Upper lobe of left lung (tissue), 6 donors: Measurements from ENCODE around the gene SERPINE1. TPM values are rescaled to one million over a fixed set of nuclear protein-coding genes. Genes with fewer than 3 reads are reported as not detected.

Source experiments
- ATAC-seq, 2 donors: fragments of 200-7000 bp; cut with Tn5 transposase; one replicate each; pipeline ENCODE4 v1.9.1; 2022; ENCODE audit warnings: mild to moderate bottlenecking in 2 of 2, moderate library complexity in 2 of 2; ENCODE audit not compliant: low FRiP score in 2 of 2
- DNase-seq, 2 donors: peaks; one replicate each; pipeline ENCODE4 v3.0.0-alpha.2; 2019 to 2020
- H3K27ac ChIP-seq, 4 donors: fragments of 200-600 bp; sonication (generic); one replicate each; pipeline ENCODE4 v1.5.1; 2016 to 2019
- H3K27me3 ChIP-seq, 4 donors: fragments of 200-600 bp; sonication (generic); one replicate each; pipeline ENCODE4 v1.5.1; 2017 to 2019
- H3K36me3 ChIP-seq, 4 donors: fragments of 200-600 bp; sonication (generic); one replicate each; pipeline ENCODE4 v1.5.1; 2016 to 2019
- H3K4me1 ChIP-seq, 4 donors: fragments of 200-600 bp; sonication (generic); one replicate each; pipeline ENCODE4 v1.5.1; 2018 to 2019
- H3K4me3 ChIP-seq, 4 donors: fragments of 200-600 bp; sonication (generic); one replicate each; pipeline ENCODE4 v1.5.1; 2017 to 2019; ENCODE audit warnings: mild to moderate bottlenecking in 2 of 4, moderate library complexity in 1 of 4
- H3K9me3 ChIP-seq, 4 donors: fragments of 200-600 bp; sonication (generic); one replicate each; pipeline ENCODE4 v1.5.1; 2018 to 2019
- CTCF ChIP-seq, 6 experiments: fragments of 450-650 bp in 4 of 6; fragments of 200-600 bp in 2 of 6; sonication (generic) in 2 of 6; IDR thresholded peaks; one replicate each; pipeline ENCODE4 v1.5.1; 2016 to 2019; ENCODE audit warnings: antibody characterized with exemption in 6 of 6
- EP300 ChIP-seq, 4 donors: sonication (generic); formaldehyde crosslinking; IDR thresholded peaks; one replicate each; pipeline ENCODE4 v1.5.1; 2017; ENCODE audit warnings: antibody characterized with exemption in 4 of 4, control low read depth in 2 of 4
- POLR2A ChIP-seq, 4 donors: fragments of 450-650 bp; IDR thresholded peaks; one replicate each; pipeline ENCODE4 v1.5.1; 2016 to 2017; ENCODE audit warnings: antibody characterized with exemption in 4 of 4, mild to moderate bottlenecking in 2 of 4
- POLR2AphosphoS5 ChIP-seq, 2 donors: sonication (generic); formaldehyde crosslinking; IDR thresholded peaks; one replicate each; pipeline ENCODE4 v1.5.1; 2017; ENCODE audit warnings: antibody characterized with exemption in 2 of 2
- WGBS, 2 donors: methylation state at CpG; one replicate each; pipeline ENCODE4 v1.1.5; 2017 to 2018; 5-methylcytosine and 5-hydroxymethylcytosine counted together
- total RNA-seq, 6 donors: library from RNA; depleted of rRNA in 4 of 6; stranded (reverse); fragments of >200 nt in 4 of 6; gene quantifications; one replicate each; pipeline versions ENCODE4 v1.1.0 to v1.2.1, GENCODE V29; 2016 to 2021
- donor health status: DM: no; HTN: no; CAD: no; lungs with moderate emphysema.
- donor health status: DM: no; HTN: yes; CAD: no; lungs with severe emphysema.

The SERPINE1 gene
- total RNA-seq, 6 donors from 2014 or later: 8.4 to 125 (median 24.0) TPM

- H3K4me1 ChIP-seq: peaks cover 43 to 73% (median 55%) of the 10 kb centered on the region in 4 donors
These were observed 3.8 kb upstream of the SERPINE1 start for GRCh38 chr7:101122933-101123702.

DNA sequence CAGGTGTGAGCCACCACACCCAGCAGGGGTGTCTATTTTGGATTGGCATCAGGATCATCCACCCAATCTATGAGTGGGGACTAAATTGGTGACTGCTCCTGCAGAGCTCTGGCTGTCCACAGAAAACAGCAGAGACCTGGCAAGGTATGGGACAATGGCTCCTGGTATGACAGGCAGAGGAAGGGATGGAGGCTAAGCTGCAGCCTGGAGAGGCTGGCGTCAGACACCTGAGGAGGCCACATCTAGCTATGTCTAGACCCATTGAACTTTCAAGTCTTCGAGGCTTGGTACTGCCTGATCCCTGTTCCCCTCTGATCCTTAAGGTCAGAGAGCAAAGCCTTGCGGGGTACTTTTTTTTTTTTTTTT, 3.2 kb upstream of the SERPINE1 start:
- H3K4me1 ChIP-seq: peaks cover 43 to 73% (median 55%) of the 10 kb centered on the region in 4 donors
- TF ChIP-seq POLR2AphosphoS5 (IDR thresholded peaks at IDR 0.05) (no peak), EP300 (IDR thresholded peaks at IDR 0.05) (no peak), CTCF (IDR thresholded peaks at IDR 0.05) (no peak), POLR2A (IDR thresholded peaks at IDR 0.05) (no peak)
- H3K36me3 ChIP-seq: no peaks in the 10 kb centered on the region
- no peak for DNase-seq
- no peaks in the 10 kb centered on the region for H3K27me3 ChIP-seq
- no peaks in the 10 kb centered on the region for H3K9me3 ChIP-seq
- no peak overlapping the region for H3K4me3 ChIP-seq
- ATAC-seq: no peak
- H3K27ac ChIP-seq: peak overlapping the region; percentile 83 to 89 (median 86)
- 83 to 97% methylated on average over 3 of the region's 3 CpGs for WGBS, 2 donors

More at GRCh38 chr7:101122933-101123702, 3.8 kb upstream of the SERPINE1 start:
- ATAC-seq: no peak
- H3K9me3 ChIP-seq: no peaks in the 10 kb centered on the region
- H3K4me3 ChIP-seq: no peak overlapping the region
- H3K27me3 ChIP-seq: no peaks in the 10 kb centered on the region
- WGBS, 2 donors: 87 to 90% methylated on average over 11 of the region's 11 CpGs
- TF ChIP-seq POLR2A (IDR thresholded peaks at IDR 0.05) (no peak), EP300 (IDR thresholded peaks at IDR 0.05) (no peak), CTCF (IDR thresholded peaks at IDR 0.05) (no peak), POLR2AphosphoS5 (IDR thresholded peaks at IDR 0.05) (no peak)
- no peaks in the 10 kb centered on the region for H3K36me3 ChIP-seq
- DNase-seq: no peak
- H3K27ac ChIP-seq: peak overlapping the region; percentile 83 to 89 (median 86)

DNA sequence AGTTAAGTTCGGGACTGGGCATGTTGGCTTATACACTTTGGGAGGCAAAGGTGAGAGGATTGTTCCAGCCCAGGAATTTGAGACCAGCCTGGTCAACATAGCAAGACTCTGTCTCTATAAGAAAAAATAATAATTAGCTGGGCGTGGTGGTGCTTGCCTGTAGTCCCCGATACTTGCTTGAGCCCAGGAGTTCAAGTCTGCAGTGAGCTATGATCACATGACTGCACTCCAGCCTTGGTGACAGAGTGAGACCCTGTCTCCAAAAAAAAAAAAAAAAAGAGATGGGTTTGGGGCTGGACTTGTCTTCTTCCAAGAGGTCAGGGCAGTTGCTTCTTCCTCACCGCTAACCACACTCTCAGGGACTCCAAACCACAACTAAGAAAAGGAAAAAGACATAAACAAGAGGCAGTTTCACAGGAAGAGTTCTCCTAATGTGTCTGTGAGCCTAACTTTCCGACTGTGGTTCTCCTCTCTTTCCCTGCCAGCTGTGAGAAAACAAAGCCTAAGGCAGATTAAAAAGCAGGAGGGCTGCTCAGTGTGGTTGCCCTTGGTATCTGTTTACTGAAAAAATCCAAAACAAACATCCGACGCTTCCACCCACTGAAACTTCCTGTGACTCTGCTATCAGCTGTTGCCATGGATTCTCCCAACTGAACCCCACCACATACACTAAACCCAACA, 2.4 kb upstream of the SERPINE1 start:
- Histone ChIP-seq H3K9me3 (no peaks in the 10 kb centered on the region), H3K27ac (peak overlapping the region; percentile 81 to 87 (median 84)), H3K36me3 (no peaks in the 10 kb centered on the region), H3K4me3 (no peak overlapping the region), H3K4me1 (peaks cover 43 to 73% (median 55%) of the 10 kb centered on the region in 4 donors), H3K27me3 (no peaks in the 10 kb centered on the region)
- ATAC-seq: peak in 1 of 2 donors; percentile 2
- WGBS, 2 donors: 35 to 40% methylated on average over 7 of the region's 7 CpGs
- no peak for TF ChIP-seq CTCF (IDR thresholded peaks at IDR 0.05)
- peak in 1 of 4 donors; percentile 52 for TF ChIP-seq EP300 (IDR thresholded peaks at IDR 0.05)
- TF ChIP-seq POLR2A (IDR thresholded peaks at IDR 0.05): no peak
- TF ChIP-seq POLR2AphosphoS5 (IDR thresholded peaks at IDR 0.05): peak in 1 of 2 donors; percentile 34
- DNase-seq: no peak

DNA sequence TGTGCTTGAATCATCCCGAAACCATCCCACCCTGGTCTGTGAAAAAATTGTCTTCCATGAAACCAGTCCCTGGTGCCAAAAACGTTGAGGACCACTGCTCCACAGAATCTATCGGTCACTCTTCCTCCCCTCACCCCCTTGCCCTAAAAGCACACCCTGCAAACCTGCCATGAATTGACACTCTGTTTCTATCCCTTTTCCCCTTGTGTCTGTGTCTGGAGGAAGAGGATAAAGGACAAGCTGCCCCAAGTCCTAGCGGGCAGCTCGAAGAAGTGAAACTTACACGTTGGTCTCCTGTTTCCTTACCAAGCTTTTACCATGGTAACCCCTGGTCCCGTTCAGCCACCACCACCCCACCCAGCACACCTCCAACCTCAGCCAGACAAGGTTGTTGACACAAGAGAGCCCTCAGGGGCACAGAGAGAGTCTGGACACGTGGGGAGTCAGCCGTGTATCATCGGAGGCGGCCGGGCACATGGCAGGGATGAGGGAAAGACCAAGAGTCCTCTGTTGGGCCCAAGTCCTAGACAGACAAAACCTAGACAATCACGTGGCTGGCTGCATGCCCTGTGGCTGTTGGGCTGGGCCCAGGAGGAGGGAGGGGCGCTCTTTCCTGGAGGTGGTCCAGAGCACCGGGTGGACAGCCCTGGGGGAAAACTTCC, 784 bp upstream of the SERPINE1 start:
- 23 to 47% methylated on average over 7 to 15 of the region's 15 CpGs for WGBS, 2 donors
- H3K4me3 ChIP-seq: peak overlapping the region in 1 of 4 donors; percentile 52
- H3K4me1 ChIP-seq: peaks cover 43 to 76% (median 56%) of the 10 kb centered on the region in 4 donors
- TF ChIP-seq CTCF (IDR thresholded peaks at IDR 0.05): peak in 1 of 6 experiments; percentile 19
- TF ChIP-seq POLR2AphosphoS5 (IDR thresholded peaks at IDR 0.05): peak in 1 of 2 donors; percentile 4
- no peak for TF ChIP-seq POLR2A (IDR thresholded peaks at IDR 0.05)
- TF ChIP-seq EP300 (IDR thresholded peaks at IDR 0.05): no peak
- H3K9me3 ChIP-seq: no peaks in the 10 kb centered on the region
- ATAC-seq (peak; percentile 60 to 75), DNase-seq (peak; percentile 45 to 78)
- peaks cover 0 to 11% (median 3%) of the 10 kb centered on the region in 4 donors for H3K36me3 ChIP-seq
- H3K27ac ChIP-seq: peak overlapping the region; percentile 82 to 87 (median 84)
- H3K27me3 ChIP-seq: no peaks in the 10 kb centered on the region
